Occipital lobe (tissue), 2 donors: Measurements from ENCODE around the gene ATG4D. TPM values are rescaled to one million over a fixed set of nuclear protein-coding genes. Genes with fewer than 3 reads are reported as not detected.
"Not testable (repeated sequence)": the region's sequence is repeated elsewhere in the genome, so short reads cannot be mapped to it uniquely, and the experiment has no call there.

Source experiments
- DNase-seq: peaks from one replicate; lab custom pipeline; 2025; lab: John Stamatoyannopoulos, UW
- total RNA-seq: library from RNA; depleted of rRNA; stranded (reverse); fragments of >200 nt; gene quantifications from one replicate; pipeline ENCODE4 v1.2.3, GENCODE V29; 2014

The ATG4D gene
- total RNA-seq, 1 donor from 2014 or later: 11.7 TPM

GRCh38 chr19:10519421-10519820 lies 24.3 kb upstream of the ATG4D start:
- DNase-seq: no peak

GRCh38 chr19:10520652-10521318 lies 22.9 kb upstream of the ATG4D start:
- no peak for DNase-seq

GRCh38 chr19:10521461-10522171 lies 22.1 kb upstream of the ATG4D start:
- DNase-seq: no peak

- DNase-seq: no peak
Observed at GRCh38 chr19:10523135-10523636, 20.5 kb upstream of the ATG4D start.

- DNase-seq: no peak
Observed at GRCh38 chr19:10525636-10526035, 18.1 kb upstream of the ATG4D start.

GRCh38 chr19:10526887-10527286 lies 16.8 kb upstream of the ATG4D start:
- DNase-seq: not testable (repeated sequence)

GRCh38 chr19:10532457-10532856 lies 11.2 kb upstream of the ATG4D start:
- no peak for DNase-seq

- no peak for DNase-seq
Observed at GRCh38 chr19:10533646-10534386, 9.9 kb upstream of the ATG4D start.

GRCh38 chr19:10535613-10536012 lies 8.1 kb upstream of the ATG4D start:
- DNase-seq: no peak

- DNase-seq: no peak
Observed at GRCh38 chr19:10537668-10538067, 6.0 kb upstream of the ATG4D start.

GRCh38 chr19:10538204-10538983 lies 5.3 kb upstream of the ATG4D start:
- no peak for DNase-seq

GRCh38 chr19:10539016-10539415 lies 4.7 kb upstream of the ATG4D start:
- DNase-seq: not testable (repeated sequence)

GRCh38 chr19:10543059-10543419 lies 665 bp upstream of the ATG4D start:
- DNase-seq: no peak

GRCh38 chr19:10544242-10544752 lies 593 bp downstream of the ATG4D start:
- no peak for DNase-seq

GRCh38 chr19:10544753-10545251 lies 1.1 kb downstream of the ATG4D start:
- DNase-seq: no peak

- no peak for DNase-seq
Observed at GRCh38 chr19:10546817-10547216, 3.1 kb downstream of the ATG4D start.

GRCh38 chr19:10548746-10549276 lies 5.1 kb downstream of the ATG4D start:
- DNase-seq: no peak

- DNase-seq: no peak
Observed at GRCh38 chr19:10549733-10550132, 6.0 kb downstream of the ATG4D start.

GRCh38 chr19:10550336-10550735 lies 6.6 kb downstream of the ATG4D start:
- DNase-seq: no peak

- DNase-seq: not testable (repeated sequence)
Observed at GRCh38 chr19:10551006-10551405, 7.3 kb downstream of the ATG4D start.
